KMS-11 (cell line): ENCODE data around the gene PERM1.

Experiments used
- H2AFZ ChIP-seq: fragments of 200-600 bp; sonication (generic); 2 replicates; pipeline ENCODE4 v1.6.1; 2016; ENCODE audit warnings: antibody characterized with exemption, mixed run types, low read depth
- H3K27ac ChIP-seq: fragments of 200-600 bp; sonication (generic); 2 replicates; pipeline ENCODE4 v1.6.1; 2016; ENCODE audit warnings: mild to moderate bottlenecking, mixed run types
- H3K27me3 ChIP-seq: fragments of 200-600 bp; sonication (generic); 2 replicates; pipeline ENCODE4 v1.6.1; 2017; ENCODE audit warnings: mild to moderate bottlenecking, low read depth, mixed run types, moderate library complexity; ENCODE audit not compliant: insufficient read depth
- H3K36me3 ChIP-seq: fragments of 200-600 bp; sonication (generic); 2 replicates; pipeline ENCODE4 v1.6.1; 2017; ENCODE audit warnings: mild to moderate bottlenecking, mixed run types; ENCODE audit not compliant: insufficient read depth
- H3K4me1 ChIP-seq: fragments of 200-600 bp; sonication (generic); 2 replicates; pipeline ENCODE4 v1.6.1; 2016; ENCODE audit warnings: mild to moderate bottlenecking, low read depth, mixed run types; ENCODE audit not compliant: poor library complexity, severe bottlenecking
- H3K4me2 ChIP-seq: fragments of 200-600 bp; sonication (generic); 2 replicates; pipeline ENCODE4 v1.7.0; 2016; ENCODE audit warnings: mild to moderate bottlenecking, mixed run types
- H3K4me3 ChIP-seq: fragments of 200-600 bp; sonication (generic); IDR thresholded peaks from 2 replicates; pipeline ENCODE4 v1.6.1; 2017; ENCODE audit warnings: low read depth, low read length, mixed read lengths; ENCODE audit not compliant: insufficient read depth
- H3K79me2 ChIP-seq: fragments of 200-600 bp; sonication (generic); 2 replicates; pipeline ENCODE4 v1.6.1; 2016; ENCODE audit warnings: low read depth, mixed run types; ENCODE audit not compliant: insufficient read depth
- H3K9ac ChIP-seq: fragments of 200-600 bp; sonication (generic); 2 replicates; pipeline ENCODE4 v1.6.1; 2016; ENCODE audit warnings: mild to moderate bottlenecking, mixed run types
- H4K20me1 ChIP-seq: fragments of 200-600 bp; sonication (generic); 2 replicates; pipeline ENCODE4 v1.6.1; 2016; ENCODE audit warnings: mild to moderate bottlenecking, mixed run types; ENCODE audit not compliant: insufficient read depth
- CTCF ChIP-seq: fragments of 200-600 bp; sonication (generic); conservative IDR thresholded peaks from 2 replicates; pipeline ENCODE4 v1.6.1; 2017; ENCODE audit warnings: low read depth, mild to moderate bottlenecking, antibody characterized with exemption, low read length, moderate library complexity, mixed read lengths

The PERM1 gene

GRCh38 chr1:944341-945325, 37.3 kb downstream of the PERM1 start:
- Histone ChIP-seq H3K9ac (peak overlapping the region; percentile 11; the same call in 1 of the 2 replicates), H3K4me1 (peaks cover 84% of the 10 kb centered on the region), H3K4me2 (peak overlapping the region; percentile 91), H2AFZ (no peak overlapping the region), H3K4me3 (peak overlapping the region; percentile 80), H3K27me3 (peaks cover 28% of the 10 kb centered on the region), H3K36me3 (peaks cover 5% of the 10 kb centered on the region; the same call in 1 of the 2 replicates), H3K79me2 (no peaks in the 10 kb centered on the region), H4K20me1 (no peaks in the 10 kb centered on the region; the same call in 1 of the 2 replicates), H3K27ac (peak overlapping the region; percentile 75)
- no peak for TF ChIP-seq CTCF

GRCh38 chr1:943545-944340, 38.1 kb downstream of the PERM1 start:
- TF ChIP-seq CTCF, result no peak
- no peak overlapping the region for H3K4me3 ChIP-seq
- peak overlapping the region; percentile 75 for H3K27ac ChIP-seq
- peaks cover 89% of the 10 kb centered on the region for H3K4me1 ChIP-seq
- H2AFZ ChIP-seq, result no peak overlapping the region
- H3K36me3 ChIP-seq, result peaks cover 5% of the 10 kb centered on the region; the same call in 1 of the 2 replicates
- peaks cover 35% of the 10 kb centered on the region for H3K27me3 ChIP-seq
- H4K20me1 ChIP-seq, result no peaks in the 10 kb centered on the region; the same call in 1 of the 2 replicates
- peak overlapping the region; percentile 91 for H3K4me2 ChIP-seq
- H3K9ac ChIP-seq, result no peak overlapping the region; the same call in 1 of the 2 replicates
- H3K79me2 ChIP-seq, result no peaks in the 10 kb centered on the region

- Histone ChIP-seq H3K4me3 (no peak overlapping the region), H2AFZ (no peak overlapping the region), H4K20me1 (no peaks in the 10 kb centered on the region; the same call in 1 of the 2 replicates), H3K27ac (peak overlapping the region; percentile 75; the same call in 1 of the 2 replicates), H3K4me1 (peaks cover 85% of the 10 kb centered on the region), H3K4me2 (peak overlapping the region; percentile 91), H3K27me3 (peaks cover 42% of the 10 kb centered on the region), H3K79me2 (no peaks in the 10 kb centered on the region), H3K36me3 (peaks cover 4% of the 10 kb centered on the region; the same call in 1 of the 2 replicates), H3K9ac (no peak overlapping the region)
- TF ChIP-seq CTCF, result no peak
Measured at GRCh38 chr1:942864-943533, 38.9 kb downstream of the PERM1 start.

GRCh38 chr1:942411-942821, 39.5 kb downstream of the PERM1 start:
- Histone ChIP-seq H4K20me1 (no peaks in the 10 kb centered on the region; the same call in 1 of the 2 replicates), H3K9ac (no peak overlapping the region), H3K36me3 (no peaks in the 10 kb centered on the region), H3K4me2 (peak overlapping the region; percentile 91), H3K79me2 (no peaks in the 10 kb centered on the region), H3K27ac (no peak overlapping the region), H3K27me3 (peaks cover 48% of the 10 kb centered on the region), H2AFZ (no peak overlapping the region), H3K4me3 (no peak overlapping the region), H3K4me1 (peaks cover 79% of the 10 kb centered on the region)
- TF ChIP-seq CTCF, result no peak
